ENCODE results near the gene B4GALT5.
"Not testable (repeated sequence)": the region's sequence is repeated elsewhere in the genome, so short reads cannot be mapped to it uniquely, and the experiment has no call there.

B4GALT5 gene

DNA sequence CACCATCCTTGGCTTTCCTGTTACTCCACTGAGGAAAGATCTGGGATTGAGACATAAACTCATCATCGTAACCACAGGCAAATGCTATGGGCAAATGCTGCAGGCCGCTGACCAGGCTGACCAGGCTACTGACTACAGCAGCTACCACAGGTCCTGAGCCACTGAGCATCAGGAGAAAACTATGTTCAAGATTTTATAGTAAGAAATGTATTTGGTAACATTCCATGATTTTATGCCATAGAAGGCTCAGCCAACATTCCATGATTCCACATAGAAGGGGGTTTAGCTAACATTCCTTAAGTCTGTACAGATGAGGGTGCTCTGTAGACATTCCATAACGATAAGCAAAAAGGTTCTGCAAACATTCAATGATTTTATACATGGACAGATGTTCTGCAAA is 16.1 kb upstream of the B4GALT5 start:
- no peak for DNase-seq (ENCODE audit: low spot score)

DNA sequence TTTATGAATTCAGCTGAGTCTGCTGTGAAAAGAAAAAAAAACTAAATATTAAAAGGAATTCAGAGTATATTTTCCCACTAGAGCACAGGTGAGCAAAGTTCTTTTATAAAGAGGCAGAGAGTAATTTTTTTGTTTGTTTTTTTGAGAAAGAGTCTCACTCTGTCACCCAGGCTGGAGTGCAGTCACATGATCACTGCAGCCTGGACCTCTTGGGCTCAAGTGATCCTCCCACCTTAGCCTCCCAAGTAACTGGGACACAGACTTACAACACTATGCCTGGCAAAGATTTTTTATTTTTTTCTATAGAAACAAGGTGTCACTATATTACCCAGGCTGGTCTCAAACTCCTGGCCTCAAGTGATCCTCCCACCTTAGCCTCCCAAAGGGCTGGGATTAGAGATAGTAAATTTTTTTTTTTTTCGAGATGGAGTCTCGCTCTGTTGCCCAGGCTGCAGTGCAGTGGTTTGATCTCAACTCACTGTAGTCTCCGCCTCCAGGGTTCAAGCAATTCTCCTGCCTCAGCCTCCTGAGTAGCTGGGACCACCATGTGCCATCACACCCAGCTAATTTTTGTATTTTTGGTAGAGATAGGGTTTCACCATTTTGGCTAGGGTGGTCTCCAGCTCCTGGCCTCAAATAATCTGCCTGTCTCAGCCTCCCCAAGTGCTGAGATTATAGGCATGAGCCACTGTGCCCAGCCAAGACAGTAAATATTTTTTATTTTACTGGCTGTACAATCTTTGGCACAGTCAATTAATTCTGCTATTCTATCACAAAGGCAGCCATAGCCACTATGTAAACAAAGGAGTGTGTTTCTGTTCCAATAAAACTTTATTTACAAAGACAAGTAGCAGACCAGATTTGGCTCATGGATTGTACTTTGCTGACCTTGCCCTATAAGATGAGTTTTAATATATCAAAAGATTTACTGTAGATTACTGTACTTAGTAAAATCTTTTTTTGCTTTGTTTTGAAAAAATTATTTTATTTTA is 14.5 kb upstream of the B4GALT5 start:
- DNase-seq (ENCODE audit: low spot score): no peak

DNA sequence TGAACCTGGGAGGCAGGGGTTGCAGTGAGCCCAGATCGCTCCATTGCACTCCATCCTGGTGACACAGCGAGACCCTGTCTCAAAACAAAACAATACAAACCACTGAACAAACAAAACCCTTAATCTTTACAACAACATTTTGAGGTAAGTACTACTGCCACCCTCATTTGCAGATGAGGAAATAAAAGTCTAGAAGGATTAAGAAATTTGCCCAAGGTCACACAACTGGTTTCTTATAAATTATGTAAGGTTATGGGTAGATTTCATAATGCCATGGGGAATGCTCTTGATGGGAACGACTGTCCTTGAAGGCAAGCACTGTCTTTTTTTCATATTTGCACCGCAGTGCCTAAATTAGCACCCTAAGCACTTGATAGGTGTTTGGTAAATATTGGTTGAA is 13.8 kb upstream of the B4GALT5 start:
- no peak for DNase-seq (ENCODE audit: low spot score)

DNA sequence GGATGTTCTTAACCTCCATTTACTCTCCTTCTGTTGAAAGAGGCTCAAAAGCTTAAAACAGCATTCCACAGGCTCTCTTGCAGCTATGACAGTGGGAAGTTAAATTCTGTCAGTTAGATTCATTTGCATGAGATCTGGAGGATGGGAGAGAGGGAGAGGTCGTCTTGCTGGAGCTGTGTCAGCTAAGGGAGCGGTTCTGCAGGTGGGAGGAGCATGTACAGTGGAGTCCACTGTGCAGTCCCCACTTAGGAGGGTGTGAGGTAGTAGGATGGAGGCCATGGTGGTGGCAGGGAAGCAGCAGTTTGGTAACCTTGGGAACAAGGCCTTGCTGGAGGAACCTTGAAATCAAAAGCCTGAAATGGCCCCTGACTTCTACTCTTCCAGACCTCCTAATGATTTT is 12.0 kb upstream of the B4GALT5 start:
- DNase-seq (ENCODE audit: low spot score): no peak

DNA sequence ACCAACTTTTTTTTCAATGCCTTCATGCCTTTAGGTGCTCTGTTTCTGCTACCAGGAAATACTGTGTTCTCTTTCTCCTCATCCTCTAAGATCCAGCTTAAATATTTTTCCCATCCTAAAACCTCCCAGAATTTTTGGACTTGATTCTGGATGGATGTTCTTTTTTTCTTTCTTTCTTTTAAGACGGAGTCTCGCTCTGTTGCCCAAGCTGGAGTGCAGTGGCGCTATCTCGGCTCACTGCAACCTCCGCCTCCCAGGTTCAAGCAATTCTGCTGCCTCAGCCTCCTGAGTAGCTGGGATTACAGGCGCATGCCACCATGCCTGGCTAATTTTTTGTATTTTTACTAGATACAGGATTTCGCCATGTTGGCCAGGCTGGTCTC is 11.5 kb upstream of the B4GALT5 start:
- not testable (repeated sequence) for DNase-seq (ENCODE audit: low spot score)

DNA sequence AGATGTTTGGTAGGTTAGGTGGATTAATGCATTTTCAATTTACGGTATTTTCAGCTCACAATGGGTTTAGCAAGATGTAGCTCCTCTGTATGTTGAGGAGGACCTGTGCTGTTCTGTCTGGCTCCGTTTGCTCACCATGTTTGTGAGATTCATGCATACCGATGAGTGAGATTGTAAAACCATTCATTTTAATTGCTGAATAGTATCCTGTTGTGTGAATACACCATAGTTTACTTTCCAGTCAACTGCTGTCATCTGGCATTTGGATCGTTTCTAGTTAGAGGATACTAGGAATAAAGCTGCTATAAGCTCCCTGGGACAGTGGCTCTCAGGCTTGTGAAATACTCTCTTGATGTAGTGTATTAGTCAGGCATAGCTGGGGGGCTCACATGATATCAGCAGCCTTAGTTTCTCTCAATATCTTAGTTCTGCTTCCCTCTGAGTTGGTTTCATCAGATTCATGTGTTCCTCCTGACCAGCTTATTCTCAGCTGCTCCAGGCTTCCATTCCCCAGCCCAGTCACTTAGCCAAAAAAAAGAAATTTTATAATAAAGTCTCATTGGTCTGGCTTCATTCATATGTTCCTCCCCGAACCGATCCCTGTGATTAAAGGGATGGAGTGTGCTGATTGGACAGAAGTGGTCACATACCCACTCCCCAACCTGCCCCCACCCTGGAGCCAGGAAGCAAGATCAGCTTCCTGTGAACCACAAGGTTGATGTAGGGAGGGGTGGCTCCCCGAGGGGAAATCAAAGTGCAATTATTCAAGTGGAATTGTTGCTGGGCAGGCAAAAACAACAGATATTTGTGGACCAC is 10.9 kb upstream of the B4GALT5 start:
- DNase-seq (ENCODE audit: low spot score): no peak

DNA sequence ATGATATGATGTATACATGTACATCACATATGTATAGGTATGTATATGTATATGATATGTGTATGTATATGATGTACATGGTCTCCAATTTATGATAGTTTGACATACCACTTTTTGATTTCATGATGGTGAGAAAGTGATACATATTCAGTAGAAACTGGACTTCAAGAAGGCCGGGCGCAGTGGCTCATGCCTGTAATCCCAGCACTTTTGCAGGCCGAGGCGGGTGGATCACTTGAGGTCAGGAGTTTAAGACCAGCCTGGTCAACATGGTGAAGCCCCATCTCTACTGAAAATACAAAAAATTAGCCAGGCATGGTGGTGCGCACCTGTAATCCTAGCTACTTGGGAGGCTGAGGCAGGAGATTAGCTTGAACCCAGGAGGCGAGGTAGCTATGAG is 10.1 kb upstream of the B4GALT5 start:
- DNase-seq (ENCODE audit: low spot score): not testable (repeated sequence)

DNA sequence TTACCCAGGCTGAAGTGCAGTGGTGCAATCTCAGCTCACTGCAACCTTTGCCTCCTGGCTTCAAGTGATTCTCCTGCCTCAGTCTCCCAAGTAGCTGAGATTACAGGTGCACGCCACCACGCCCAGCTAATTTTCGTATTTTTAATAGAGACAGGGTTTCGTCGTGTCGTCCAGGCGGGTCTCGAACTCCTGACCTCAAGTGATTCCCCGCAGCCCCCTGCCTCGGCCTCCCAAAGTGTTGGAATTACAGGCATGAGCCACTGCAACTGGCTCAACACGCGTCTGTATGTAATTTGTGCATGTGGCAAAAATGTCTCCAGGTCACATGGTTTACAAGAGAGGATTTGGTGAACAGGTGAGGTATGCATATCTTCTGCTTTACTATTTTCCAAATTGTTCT is 7.6 kb upstream of the B4GALT5 start:
- not testable (repeated sequence) for DNase-seq (ENCODE audit: low spot score)

DNA sequence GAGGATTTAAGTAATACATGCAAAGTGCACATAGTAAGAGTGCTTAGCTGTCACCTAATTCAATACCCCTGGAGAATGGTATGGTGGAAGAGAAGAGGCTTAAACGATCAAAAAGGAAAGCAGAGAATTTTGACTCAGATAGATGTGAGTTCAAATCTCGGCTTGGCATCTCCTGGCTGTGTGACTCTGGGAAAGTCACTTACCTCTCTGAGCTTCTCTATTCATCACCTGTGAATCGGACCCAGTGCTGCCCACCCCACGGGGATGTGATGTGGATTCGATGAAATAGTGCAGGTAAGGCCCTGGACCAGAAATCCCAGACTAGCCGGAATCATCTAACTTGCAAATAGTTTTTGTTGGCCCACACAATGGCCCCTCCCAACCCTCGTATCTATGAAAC is 1.8 kb upstream of the B4GALT5 start:
- no peak for DNase-seq (ENCODE audit: low spot score)

DNA sequence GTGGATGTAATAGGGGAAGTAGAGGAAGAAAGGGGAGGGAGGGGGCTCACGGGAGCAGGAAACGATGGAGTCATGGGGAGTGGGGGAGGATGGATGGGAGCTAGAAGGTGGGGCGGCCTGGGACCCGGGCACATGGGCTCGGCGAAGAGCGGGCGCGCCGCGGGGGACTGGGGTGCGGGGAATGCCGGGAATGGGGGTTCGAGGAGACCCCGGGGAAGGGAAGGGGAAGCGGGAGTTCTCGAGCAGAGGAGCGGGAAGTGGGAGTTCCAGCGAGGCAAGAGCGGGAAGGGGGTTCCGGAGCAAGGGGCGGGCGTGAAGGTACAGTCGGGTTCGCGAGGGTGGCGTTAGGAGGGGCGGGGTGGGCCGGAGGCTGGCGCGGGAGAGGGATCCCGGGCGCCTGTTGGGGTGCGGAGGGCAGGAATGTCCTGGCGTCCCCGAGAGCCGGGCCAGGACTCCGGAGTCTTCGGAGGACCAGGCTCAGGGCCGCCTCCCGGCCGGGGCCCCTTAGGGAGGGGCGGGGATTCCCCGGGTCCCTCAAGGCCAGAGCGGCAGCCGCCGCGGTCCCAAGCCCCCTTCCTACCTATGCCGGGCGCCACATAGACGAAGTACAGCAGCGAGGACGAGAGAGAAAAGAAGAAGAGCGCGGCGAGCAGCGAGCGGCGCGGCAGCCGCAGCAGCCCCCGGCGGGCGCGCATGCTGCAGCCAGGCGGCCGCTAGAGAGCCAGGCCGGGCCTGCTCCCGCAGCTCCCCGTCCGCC is 504 bp downstream of the B4GALT5 start:
- DNase-seq (ENCODE audit: low spot score): no peak

DNA sequence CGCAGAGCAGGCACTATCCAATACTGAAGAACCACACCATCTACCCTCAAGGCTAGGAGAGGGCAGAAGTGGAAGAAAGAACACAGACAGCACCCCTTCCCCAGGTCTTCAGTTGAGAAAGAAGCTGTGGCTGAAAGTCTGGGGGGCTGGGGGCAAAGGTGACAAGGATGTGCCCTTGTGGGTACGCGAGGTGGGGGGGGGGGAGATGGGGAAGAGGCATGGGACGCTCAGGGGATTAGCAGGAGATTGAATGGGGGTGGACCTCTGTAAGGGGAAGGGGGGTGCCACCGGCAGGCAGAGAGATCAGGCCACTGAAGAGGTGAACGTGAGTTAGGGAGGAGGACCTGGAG is 1.1 kb downstream of the B4GALT5 start:
- DNase-seq (ENCODE audit: low spot score): no peak

DNA sequence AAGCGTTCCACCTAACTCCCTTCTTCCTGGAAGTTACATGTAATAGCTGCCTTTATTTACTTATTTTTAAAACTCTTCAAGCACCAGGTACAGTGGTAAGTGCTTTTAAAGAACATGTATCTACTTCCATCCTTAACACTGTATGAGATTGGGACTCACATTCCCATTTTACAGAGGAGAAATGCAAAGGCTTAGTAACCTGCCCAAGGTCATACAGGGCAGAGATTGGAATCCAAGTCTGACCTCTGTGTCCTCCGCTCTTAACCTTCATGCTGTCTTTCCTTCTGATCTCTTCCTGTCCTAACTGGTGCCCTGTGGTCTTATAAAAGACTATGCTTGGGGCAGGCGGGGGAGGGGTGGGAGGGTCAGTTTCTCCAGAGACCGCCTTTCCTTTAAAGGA is 1.6 kb downstream of the B4GALT5 start:
- no peak for DNase-seq (ENCODE audit: low spot score)

DNA sequence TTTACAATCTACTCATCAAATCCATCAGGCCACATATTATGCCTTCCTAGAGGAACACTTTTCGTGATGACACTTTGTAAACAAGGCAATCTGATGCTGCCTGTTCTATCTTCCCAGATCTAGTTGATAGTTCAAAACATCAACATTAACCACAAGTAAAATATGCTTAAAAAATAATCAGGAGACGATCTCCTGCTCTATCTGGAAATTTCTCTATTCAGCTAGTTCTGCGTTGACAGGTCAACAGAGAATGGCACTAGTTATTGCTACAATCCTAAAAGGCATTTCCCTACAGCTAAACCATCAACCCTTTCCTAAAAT is 2.1 kb downstream of the B4GALT5 start:
- DNase-seq (ENCODE audit: low spot score): no peak

DNA sequence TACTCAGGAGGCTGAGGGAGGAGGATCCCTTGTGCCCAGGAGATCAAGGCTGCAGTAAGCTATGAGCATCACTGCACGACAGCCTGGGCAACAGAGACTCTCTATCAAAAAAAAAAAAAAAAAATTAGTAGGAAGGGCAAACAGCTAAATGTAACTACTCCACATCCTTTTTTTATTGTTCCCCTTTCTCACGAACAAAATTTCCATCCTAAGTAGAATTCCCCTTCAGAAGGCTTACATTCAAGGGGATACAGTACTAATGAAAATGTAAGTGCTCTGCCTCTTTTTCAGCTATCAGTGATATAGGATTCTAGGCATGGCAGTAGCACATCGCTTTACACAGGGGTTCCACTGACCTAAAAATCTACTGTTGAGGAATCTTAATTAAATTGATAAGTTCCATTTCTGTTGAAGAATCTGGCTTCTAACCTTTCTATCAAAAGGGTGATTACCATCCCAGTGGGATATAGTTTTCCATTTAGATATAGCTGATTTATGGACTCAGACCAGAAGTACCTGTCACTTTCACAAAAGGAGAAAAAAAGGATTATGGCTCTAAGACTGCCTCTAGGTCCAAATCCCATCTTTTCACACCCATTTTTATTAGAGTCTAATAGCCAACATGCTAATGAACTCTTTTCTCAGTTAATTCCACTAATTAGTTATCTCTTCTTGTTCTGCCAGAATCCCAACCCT is 2.6 kb downstream of the B4GALT5 start:
- DNase-seq (ENCODE audit: low spot score): no peak

DNA sequence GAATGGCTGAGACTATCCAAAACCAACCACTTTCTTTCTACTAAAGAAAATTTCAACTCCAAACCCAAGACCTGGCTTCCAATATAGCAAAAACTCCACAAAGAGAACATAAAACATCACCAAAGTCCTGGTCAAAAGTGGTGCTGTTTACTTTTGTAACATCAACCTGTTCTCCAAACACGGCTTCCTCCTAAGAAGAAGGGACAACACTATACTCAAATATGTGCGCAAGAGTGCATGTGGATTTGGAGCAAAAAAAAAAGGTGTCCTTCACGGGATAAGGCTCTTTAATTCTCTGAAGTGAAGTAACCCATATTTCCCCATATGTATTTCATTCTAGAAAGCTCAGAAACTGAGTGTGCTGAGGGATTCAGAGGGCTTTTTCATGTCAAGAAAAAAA is 6.6 kb downstream of the B4GALT5 start:
- DNase-seq (ENCODE audit: low spot score): no peak

DNA sequence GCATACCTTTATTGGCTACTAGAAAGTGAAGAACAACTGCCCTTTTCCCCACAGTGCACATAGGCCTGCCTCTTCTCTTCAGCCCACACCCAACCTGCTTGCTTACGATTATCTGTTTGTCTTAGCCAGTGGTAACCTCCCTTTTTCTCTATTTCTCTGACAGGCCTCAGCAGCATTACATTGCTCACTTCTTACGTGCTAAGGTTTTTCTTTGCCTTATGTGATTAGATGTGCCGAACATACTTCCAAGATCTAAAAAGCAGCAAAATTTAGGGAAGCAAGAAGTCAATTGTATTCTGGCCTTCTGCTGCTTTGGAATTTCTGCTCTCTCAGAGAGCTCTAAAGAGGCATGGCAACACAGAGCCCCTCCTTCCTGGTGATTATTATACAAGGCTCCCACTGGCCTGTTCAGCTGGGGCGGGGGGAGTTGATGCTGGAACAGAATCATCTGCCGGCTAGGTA is 7.0 kb downstream of the B4GALT5 start:
- DNase-seq (ENCODE audit: low spot score): peak; percentile 86

DNA sequence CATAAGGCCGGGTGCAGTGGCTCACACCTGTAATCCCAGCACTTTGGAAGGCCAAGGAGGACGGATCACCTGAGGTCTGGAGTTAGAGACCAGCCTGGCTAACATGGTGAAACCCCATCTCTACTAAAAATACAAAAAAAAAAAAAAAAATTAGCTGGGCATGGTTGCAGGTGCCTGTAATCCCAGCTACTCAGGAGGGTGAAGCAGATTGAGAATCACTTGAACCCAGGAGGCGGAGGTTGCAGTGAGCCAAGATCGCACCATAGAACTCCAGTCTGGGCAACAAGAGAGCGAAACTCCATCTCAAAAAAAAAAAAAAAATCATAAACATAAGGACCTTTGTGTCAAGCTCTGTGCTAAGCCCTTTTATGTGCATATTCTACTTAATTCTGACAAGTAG is 7.8 kb downstream of the B4GALT5 start:
- not testable (repeated sequence) for DNase-seq (ENCODE audit: low spot score)

DNA sequence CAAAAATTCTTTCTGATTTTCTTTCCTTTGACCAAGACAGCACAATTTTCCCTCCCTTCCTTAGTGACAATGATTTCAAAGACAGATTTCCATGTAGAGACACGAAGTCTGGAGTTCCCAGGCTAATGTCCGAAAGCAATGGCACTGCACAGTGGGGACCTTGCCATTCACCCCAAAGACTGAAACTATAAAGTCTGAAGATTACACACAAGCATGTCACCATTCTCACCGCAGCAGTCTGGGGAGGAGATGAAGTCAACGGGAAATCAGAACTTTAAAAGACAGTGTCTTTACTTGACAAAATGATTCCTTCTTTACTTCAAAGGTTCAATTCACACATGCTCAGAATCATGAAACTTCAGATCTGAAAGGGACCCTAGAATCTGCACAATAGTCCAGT is 8.3 kb downstream of the B4GALT5 start:
- no peak for DNase-seq (ENCODE audit: low spot score)

DNA sequence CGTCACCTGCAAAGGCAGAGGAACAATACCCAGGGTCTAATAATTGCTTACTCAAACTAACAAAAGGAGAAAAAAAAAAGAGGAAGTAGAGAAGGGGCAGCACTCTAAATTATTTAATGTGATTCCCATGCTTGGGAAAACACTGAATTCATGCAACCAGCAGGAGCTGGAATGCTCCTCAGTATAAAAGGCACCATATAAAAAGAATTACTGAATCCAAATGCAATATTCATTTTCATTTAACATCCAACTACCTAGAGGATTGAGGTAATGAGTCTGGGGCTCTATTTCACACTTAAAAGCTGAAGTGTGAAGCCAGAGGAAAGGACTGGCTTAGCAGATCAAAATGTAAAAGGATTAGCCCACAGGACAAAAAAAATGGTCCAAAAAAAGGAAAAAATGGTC is 8.7 kb downstream of the B4GALT5 start:
- DNase-seq (ENCODE audit: low spot score): no peak

DNA sequence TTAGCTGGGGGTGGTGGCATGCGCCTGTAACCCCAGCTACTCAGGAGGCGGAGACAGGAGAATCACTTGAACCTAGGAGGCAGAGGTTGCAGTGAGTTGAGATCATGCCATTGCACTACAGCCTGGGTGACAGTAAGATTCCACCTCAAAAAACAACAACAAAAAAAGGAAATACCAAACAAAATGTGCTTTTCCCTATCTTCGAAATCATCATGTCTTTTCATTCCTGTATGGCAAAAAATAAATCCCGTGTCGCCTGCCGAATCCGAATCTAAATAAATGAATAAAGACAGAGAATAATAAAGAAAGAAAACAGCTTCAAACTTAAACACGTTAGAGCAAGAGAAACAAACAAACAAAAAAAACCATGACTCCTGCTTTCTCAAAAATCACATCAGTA is 11.8 kb downstream of the B4GALT5 start:
- DNase-seq (ENCODE audit: low spot score): no peak

DNA sequence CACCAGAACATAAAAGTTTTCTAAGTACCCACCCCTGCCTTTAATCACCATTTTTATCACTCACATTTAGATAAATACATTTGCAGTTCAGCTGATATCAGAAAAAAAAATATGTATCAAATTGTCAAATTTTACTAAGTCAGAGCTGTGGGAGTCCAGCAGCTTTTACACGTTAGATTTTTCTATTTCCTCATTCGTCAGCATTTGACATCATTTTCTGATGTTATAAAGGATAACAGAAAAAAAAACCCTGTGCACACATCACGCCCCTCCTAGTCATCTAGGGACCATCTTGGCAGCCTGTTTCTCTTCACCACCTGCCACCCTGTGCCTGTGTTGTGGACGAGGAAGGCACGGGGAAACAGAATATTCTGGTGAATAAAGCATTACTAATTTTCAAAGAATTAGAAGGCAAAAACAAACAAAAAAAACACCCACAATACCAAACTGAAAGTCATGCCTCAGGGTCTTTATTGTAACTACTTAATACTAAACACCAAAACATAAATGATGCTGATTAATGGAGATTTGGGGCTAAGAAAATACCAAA is 12.4 kb downstream of the B4GALT5 start:
- peak; percentile 89 for DNase-seq (ENCODE audit: low spot score)
